SK-N-SH treated with all-trans-retinoic acid at 6 μM for 48 hours (cell line): Measurements from ENCODE around the gene LDHD.
A peak's percentile ranks its signal among the peaks of the same experiment; 100 is the strongest.

Experiments used
- ATAC-seq: fragments of 200-7000 bp; cut with Tn5 transposase; 3 replicates; pipeline ENCODE4 v1.9.1; 2020; ENCODE audit warnings: mild to moderate bottlenecking, moderate library complexity
- ARNTL ChIP-seq: fragments of 450-650 bp; formaldehyde crosslinking; IDR thresholded peaks from 2 replicates; pipeline ENCODE4 v1.5.0; 2020; ENCODE audit warnings: low read depth, mild to moderate bottlenecking, moderate library complexity, borderline replicate concordance
- BACH2 ChIP-seq: fragments of 250-450 bp; sonication (Bioruptor Pico); IDR thresholded peaks from 2 replicates; pipeline ENCODE4 v1.9.0; 2021; ENCODE audit warnings: mild to moderate bottlenecking, borderline replicate concordance
- CSDC2 ChIP-seq: fragments of 250-450 bp; sonication (Bioruptor Pico); IDR thresholded peaks from 2 replicates; pipeline ENCODE4 v1.5.0; 2020; ENCODE audit warnings: mild to moderate bottlenecking, moderate library complexity
- CSRNP3 ChIP-seq: fragments of 250-450 bp; sonication (Bioruptor Pico); IDR thresholded peaks from 2 replicates; pipeline ENCODE4 v1.5.1; 2021; ENCODE audit warnings: mild to moderate bottlenecking, moderate library complexity
- ESRRG ChIP-seq: fragments of 250-450 bp; sonication (Bioruptor Pico); IDR thresholded peaks from 2 replicates; pipeline ENCODE4 v1.6.1; 2021; ENCODE audit warnings: mild to moderate bottlenecking
- GLIS3 ChIP-seq: fragments of 250-450 bp; sonication (Bioruptor Pico); IDR thresholded peaks from 2 replicates; pipeline ENCODE4 v1.5.0; 2020; ENCODE audit warnings: mild to moderate bottlenecking, moderate library complexity
- ISL1 ChIP-seq: fragments of 250-450 bp; sonication (Bioruptor Pico); IDR thresholded peaks from 2 replicates; pipeline ENCODE4 v2.1.2; 2022; ENCODE audit warnings: mild to moderate bottlenecking, moderate library complexity
- OSR1 ChIP-seq: fragments of 250-450 bp; sonication (Bioruptor Pico); IDR thresholded peaks from 2 replicates; pipeline ENCODE4 v1.8.0; 2022; ENCODE audit warnings: moderate library complexity, mild to moderate bottlenecking, inconsistent platforms
- PPARA ChIP-seq: fragments of 250-450 bp; sonication (Bioruptor Pico); IDR thresholded peaks from 2 replicates; pipeline ENCODE4 v1.5.0; 2020; ENCODE audit warnings: mild to moderate bottlenecking, borderline replicate concordance
- RARB ChIP-seq: fragments of 250-450 bp; sonication (Bioruptor Pico); IDR thresholded peaks from 2 replicates; pipeline ENCODE4 v1.8.0; 2021; ENCODE audit warnings: mild to moderate bottlenecking, moderate library complexity
- SNAI2 ChIP-seq: fragments of 250-450 bp; sonication (Bioruptor Pico); IDR thresholded peaks from 2 replicates; pipeline ENCODE4 v1.5.0; 2020; ENCODE audit warnings: mild to moderate bottlenecking, moderate library complexity
- TCF4 ChIP-seq: fragments of 250-450 bp; sonication (Bioruptor Pico); IDR thresholded peaks from 2 replicates; pipeline ENCODE4 v1.8.0; 2021; ENCODE audit warnings: mild to moderate bottlenecking, moderate library complexity, borderline replicate concordance
- TOX ChIP-seq: fragments of 250-450 bp; sonication (Bioruptor Pico); IDR thresholded peaks from 2 replicates; pipeline ENCODE4 v1.8.0; 2021; ENCODE audit warnings: mild to moderate bottlenecking, moderate library complexity, borderline replicate concordance
- TSHZ2 ChIP-seq: fragments of 250-450 bp; sonication (Bioruptor Pico); IDR thresholded peaks from 2 replicates; pipeline ENCODE4 v1.5.0; 2020; ENCODE audit warnings: mild to moderate bottlenecking, moderate library complexity
- ZC3H10 ChIP-seq: fragments of 250-450 bp; sonication (Bioruptor Pico); IDR thresholded peaks from 2 replicates; pipeline ENCODE4 v1.5.1; 2021; ENCODE audit warnings: mild to moderate bottlenecking, moderate library complexity
- ZFP3 ChIP-seq: fragments of 250-450 bp; sonication (Bioruptor Pico); IDR thresholded peaks from 2 replicates; pipeline ENCODE4 v1.5.0; 2020; ENCODE audit warnings: mild to moderate bottlenecking, moderate library complexity
- ZFP30 ChIP-seq: fragments of 450-650 bp; formaldehyde crosslinking; IDR thresholded peaks from 2 replicates; pipeline ENCODE4 v1.5.0; 2022; ENCODE audit warnings: mild to moderate bottlenecking, moderate library complexity
- ZNF565 ChIP-seq: fragments of 450-650 bp; formaldehyde crosslinking; conservative IDR thresholded peaks from 2 replicates; pipeline ENCODE4 v1.5.0; 2020; ENCODE audit warnings: low read depth, mild to moderate bottlenecking, moderate library complexity
- ZNF8 ChIP-seq: fragments of 450-650 bp; formaldehyde crosslinking; IDR thresholded peaks from 2 replicates; pipeline ENCODE4 v1.5.0; 2020; ENCODE audit warnings: mild to moderate bottlenecking, moderate library complexity
- TF ChIP-seq, protein P1 (sequence below): fragments of 250-450 bp; sonication (Bioruptor Pico); IDR thresholded peaks from 2 replicates; pipeline ENCODE4 v1.8.0; 2020; ENCODE audit warnings: mild to moderate bottlenecking, moderate library complexity, borderline replicate concordance
- TF ChIP-seq, protein P2 (sequence below): fragments of 250-450 bp; sonication (Bioruptor Pico); IDR thresholded peaks from 2 replicates; pipeline ENCODE4 v1.8.0; 2021; ENCODE audit warnings: low read depth, mild to moderate bottlenecking, moderate library complexity, borderline replicate concordance

Gene LDHD

GRCh38 chr16:75114179-75114945 is 2.2 kb downstream of the LDHD start (continued):
- no peak for TF ChIP-seq TCF4

GRCh38 chr16:75113541-75114121 is 2.9 kb downstream of the LDHD start:
- no peak for ATAC-seq
- TF ChIP-seq ZNF565 (CRISPR knock-in tag) (no peak), CSDC2 (CRISPR knock-in tag) (no peak), ZNF8 (CRISPR knock-in tag) (no peak)

DNA sequence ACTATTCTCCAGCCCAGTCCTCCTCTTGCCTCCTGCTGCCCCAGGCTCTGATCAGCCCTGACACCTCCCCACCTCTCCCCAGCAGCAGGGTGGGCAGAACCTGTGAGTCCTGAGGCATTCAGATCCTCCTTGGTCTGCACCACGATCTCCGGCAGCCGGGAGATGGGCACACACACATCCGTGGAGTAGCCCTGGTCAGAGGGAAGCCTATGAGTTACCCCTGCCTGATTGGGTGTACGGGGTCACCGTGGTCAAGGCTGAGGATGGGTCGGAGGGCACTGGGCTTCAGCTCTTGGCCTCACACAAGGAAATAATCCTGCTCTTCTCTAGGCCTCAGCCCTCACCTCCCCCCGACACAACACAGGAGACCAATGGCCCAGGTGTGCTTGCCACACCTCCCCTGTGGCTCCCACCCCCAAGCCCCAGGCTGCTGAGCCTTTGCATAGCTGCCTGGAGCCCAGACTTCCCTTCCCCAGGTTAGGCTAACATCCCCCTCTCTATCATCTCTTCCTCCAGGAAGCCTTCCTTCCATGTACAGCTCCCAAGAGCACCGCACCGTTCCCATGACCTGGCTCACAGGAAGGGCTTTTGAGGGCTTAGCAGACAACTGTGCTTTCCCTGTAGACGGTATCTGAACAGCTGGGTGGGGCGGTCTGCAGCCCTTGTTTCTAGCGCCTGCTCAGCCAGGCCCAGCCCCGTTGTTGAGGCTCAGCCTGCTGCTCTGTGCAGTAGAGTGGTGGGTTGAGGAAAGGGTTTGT is 3.7 kb downstream of the LDHD start:
- no peak for ATAC-seq
- TF ChIP-seq ESRRG (CRISPR knock-in tag): no peak
- no peak for TF ChIP-seq BACH2 (CRISPR knock-in tag)
- no peak for TF ChIP-seq RARB (CRISPR knock-in tag)
- no peak for TF ChIP-seq ZFP30
- TF ChIP-seq, protein P1, sequence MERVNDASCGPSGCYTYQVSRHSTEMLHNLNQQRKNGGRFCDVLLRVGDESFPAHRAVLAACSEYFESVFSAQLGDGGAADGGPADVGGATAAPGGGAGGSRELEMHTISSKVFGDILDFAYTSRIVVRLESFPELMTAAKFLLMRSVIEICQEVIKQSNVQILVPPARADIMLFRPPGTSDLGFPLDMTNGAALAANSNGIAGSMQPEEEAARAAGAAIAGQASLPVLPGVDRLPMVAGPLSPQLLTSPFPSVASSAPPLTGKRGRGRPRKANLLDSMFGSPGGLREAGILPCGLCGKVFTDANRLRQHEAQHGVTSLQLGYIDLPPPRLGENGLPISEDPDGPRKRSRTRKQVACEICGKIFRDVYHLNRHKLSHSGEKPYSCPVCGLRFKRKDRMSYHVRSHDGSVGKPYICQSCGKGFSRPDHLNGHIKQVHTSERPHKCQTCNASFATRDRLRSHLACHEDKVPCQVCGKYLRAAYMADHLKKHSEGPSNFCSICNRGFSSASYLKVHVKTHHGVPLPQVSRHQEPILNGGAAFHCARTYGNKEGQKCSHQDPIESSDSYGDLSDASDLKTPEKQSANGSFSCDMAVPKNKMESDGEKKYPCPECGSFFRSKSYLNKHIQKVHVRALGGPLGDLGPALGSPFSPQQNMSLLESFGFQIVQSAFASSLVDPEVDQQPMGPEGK (CRISPR knock-in tag): no peak
- no peak for TF ChIP-seq ZNF565 (CRISPR knock-in tag)

DNA sequence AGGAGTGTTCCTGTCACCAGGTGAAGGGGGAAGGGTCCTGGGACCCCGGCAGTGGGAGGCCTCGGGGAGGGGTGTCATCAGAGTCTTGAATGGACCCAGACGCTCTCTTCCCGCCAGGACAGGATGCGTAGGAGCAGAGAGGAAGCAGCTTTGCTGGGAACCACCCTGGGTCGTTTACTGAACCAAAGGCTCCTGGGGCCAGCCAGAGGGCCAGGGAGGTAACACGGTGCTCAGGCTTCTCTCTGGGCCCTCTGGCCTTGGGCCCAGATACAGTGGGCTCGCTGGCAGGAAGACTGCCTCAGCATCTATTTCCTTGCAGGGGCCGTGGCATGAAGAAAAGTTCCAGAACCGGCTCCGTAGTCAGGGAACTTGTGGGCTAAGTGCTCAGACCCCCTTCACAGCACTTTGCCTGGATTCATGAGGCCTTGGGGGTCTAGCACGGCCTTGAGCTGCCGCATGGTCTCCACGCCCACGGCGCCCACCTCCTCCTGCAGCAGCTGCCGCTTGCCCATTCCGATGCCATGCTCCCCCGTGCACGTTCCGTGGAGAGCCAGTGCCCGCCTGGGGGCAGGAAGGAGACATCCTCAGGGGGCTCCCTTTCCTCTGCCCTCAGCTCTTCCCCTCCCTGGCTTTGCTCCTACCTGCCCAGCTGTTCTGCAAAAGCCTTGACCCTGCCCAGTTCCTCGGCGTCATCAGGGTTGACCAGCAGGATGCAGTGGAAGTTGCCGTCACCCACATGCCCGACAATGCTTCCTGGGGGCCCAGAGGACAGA is 4.4 kb downstream of the LDHD start:
- ATAC-seq: no peak
- TF ChIP-seq TSHZ2 (CRISPR knock-in tag): no peak
- no peak for TF ChIP-seq CSRNP3 (CRISPR knock-in tag)
- TF ChIP-seq ZNF8 (CRISPR knock-in tag): no peak
- TF ChIP-seq BACH2 (CRISPR knock-in tag): no peak
- TF ChIP-seq GLIS3: no peak

GRCh38 chr16:75111514-75111940 is 5.1 kb downstream of the LDHD start:
- TF ChIP-seq CSRNP3 (CRISPR knock-in tag) (no peak), ZFP3 (CRISPR knock-in tag) (no peak), SNAI2 (CRISPR knock-in tag) (no peak), ZNF565 (CRISPR knock-in tag) (no peak), GLIS3 (no peak), ISL1 (no peak), CSDC2 (CRISPR knock-in tag) (no peak), ZFP30 (no peak), PPARA (CRISPR knock-in tag) (no peak), TOX (no peak), OSR1 (CRISPR knock-in tag) (no peak), ARNTL (CRISPR knock-in tag) (no peak), ZC3H10 (CRISPR knock-in tag) (no peak), RARB (CRISPR knock-in tag) (no peak), ZNF8 (CRISPR knock-in tag) (no peak)
- TF ChIP-seq, protein P2, sequence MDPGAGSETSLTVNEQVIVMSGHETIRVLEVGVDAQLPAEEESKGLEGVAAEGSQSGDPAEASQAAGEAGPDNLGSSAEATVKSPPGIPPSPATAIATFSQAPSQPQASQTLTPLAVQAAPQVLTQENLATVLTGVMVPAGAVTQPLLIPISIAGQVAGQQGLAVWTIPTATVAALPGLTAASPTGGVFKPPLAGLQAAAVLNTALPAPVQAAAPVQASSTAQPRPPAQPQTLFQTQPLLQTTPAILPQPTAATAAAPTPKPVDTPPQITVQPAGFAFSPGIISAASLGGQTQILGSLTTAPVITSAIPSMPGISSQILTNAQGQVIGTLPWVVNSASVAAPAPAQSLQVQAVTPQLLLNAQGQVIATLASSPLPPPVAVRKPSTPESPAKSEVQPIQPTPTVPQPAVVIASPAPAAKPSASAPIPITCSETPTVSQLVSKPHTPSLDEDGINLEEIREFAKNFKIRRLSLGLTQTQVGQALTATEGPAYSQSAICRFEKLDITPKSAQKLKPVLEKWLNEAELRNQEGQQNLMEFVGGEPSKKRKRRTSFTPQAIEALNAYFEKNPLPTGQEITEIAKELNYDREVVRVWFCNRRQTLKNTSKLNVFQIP (CRISPR knock-in tag): no peak
- TF ChIP-seq, all 23 proteins: peak for 0
- ATAC-seq: peak; percentile 1; the same call in 2 of the 3 replicates
